Motor neuron (in vitro differentiated cells): Measurements from ENCODE around the gene RBM4. TPM values are rescaled to one million over a fixed set of nuclear protein-coding genes. Genes with fewer than 3 reads are reported as not detected.
"Not testable (repeated sequence)": the region's sequence is repeated elsewhere in the genome, so short reads cannot be mapped to it uniquely, and the experiment has no call there.

Experiments used
- ATAC-seq, 8 experiments: fragments of 200-7000 bp; cut with Tn5 transposase; replicated peaks in 6 of 8; 2 replicates each; pipeline ENCODE4 v1.8.0; 2021; ENCODE audit warnings: mild to moderate bottlenecking in 8 of 8, moderate library complexity in 8 of 8
- H3K27ac ChIP-seq, 2 donors: fragments of 250-450 bp; sonication (Bioruptor Pico); 2 replicates each; pipeline ENCODE4 v1.9.0; 2021; ENCODE audit warnings: antibody characterized with exemption in 2 of 2, mild to moderate bottlenecking in 2 of 2, moderate library complexity in 1 of 2
- H3K4me1 ChIP-seq, 2 donors: fragments of 250-450 bp; sonication (Bioruptor Pico); replicated peaks in 1 of 2; 2 replicates each; pipeline ENCODE4 v1.6.1; 2021; ENCODE audit warnings: antibody characterized with exemption in 2 of 2, mild to moderate bottlenecking in 2 of 2, moderate library complexity in 1 of 2
- H3K4me3 ChIP-seq, 5 donors: fragments of 250-450 bp; sonication (Bioruptor Pico); 2 replicates each; pipeline ENCODE4 v1.9.0; 2021; ENCODE audit warnings: antibody characterized with exemption in 5 of 5, mild to moderate bottlenecking in 5 of 5, moderate library complexity in 4 of 5
- WGBS, 10 experiments: fragments of 450-650 bp; shearing (Covaris generic); methylation state at CpG; one replicate each; pipeline ENCODE4 v1.0.0; 2022; 5-methylcytosine and 5-hydroxymethylcytosine counted together
- in situ Hi-C, 9 experiments: fragments of 400-800 bp; cut with MboI; loops; one replicate each; pipeline ENCODE4 v1.15.0; 2021; ENCODE audit warnings: low sequenced_read_pairs in 9 of 9, low pct_unique_long_range_greater_than_20kb in 2 of 9; ENCODE audit not compliant: unreplicated experiment in 9 of 9
- total RNA-seq, 8 experiments: library from RNA; unstranded; fragments of 300-600 nt; gene quantifications; 2 replicates each; pipeline versions ENCODE4 v1.2.3 to v1.2.4, GENCODE V29; 2022

Gene RBM4
- total RNA-seq, 8 experiments from 2014 or later = 122 to 311 (median 170) TPM

DNA sequence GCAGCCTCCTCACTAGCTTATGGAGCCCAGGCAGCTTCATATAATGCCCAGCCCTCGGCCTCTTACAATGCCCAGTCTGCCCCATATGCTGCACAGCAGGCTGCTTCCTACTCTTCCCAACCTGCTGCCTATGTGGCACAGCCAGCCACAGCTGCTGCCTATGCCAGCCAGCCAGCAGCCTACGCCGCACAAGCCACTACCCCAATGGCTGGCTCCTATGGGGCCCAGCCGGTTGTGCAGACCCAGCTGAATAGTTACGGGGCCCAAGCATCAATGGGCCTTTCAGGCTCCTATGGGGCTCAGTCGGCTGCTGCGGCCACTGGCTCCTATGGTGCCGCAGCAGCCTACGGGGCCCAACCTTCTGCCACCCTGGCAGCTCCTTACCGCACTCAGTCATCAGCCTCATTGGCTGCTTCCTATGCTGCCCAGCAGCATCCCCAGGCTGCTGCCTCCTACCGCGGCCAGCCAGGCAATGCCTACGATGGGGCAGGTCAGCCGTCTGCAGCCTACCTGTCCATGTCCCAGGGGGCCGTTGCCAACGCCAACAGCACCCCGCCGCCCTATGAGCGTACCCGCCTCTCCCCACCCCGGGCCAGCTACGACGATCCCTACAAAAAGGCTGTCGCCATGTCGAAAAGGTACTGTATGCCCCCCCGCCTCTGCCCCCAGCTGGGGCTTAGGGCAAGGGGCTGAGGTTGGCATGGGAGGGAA lies 13.3 kb upstream of the RBM4 start:
- WGBS, 10 experiments = 50 to 100% (median 95%) methylated on average over 1 to 9 of the region's 26 CpGs; no CpG with 5 or more reads in 4 of the 10 experiments
- ATAC-seq = peak in 5 of 8 experiments; percentile 13 to 34 (median 16)
- in situ Hi-C loops = no loop called here
- Histone ChIP-seq H3K4me1 (peaks cover 0 to 11% of the 10 kb centered on the region in 2 donors), H3K27ac (no peak overlapping the region), H3K4me3 (no peak overlapping the region)

DNA sequence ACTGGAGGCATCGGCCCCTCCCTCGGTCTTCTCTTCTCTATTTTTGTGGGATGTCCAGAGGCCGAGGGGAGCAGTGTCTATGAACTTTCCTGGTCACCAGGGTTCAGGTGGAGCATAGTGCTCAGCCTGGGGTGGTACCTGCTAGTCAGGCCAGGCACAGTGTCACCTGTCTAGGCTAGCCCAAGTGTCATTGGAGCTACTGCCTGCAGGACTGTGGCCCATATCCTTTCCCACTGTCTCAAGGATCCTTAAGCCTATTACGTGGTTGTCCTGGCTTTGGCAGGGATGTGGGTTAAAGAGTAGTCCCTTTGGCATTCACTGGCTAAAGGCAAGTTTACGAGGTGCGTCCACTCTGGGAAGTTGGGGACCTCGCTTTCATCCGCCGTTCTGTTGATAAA lies 12.8 kb upstream of the RBM4 start:
- H3K4me1 ChIP-seq = peaks cover 0 to 11% of the 10 kb centered on the region in 2 donors
- peak in 4 of 8 experiments; percentile 7 to 24 (median 12) for ATAC-seq
- no peak overlapping the region for H3K4me3 ChIP-seq
- in situ Hi-C loops = no loop called here
- 72 to 100% (median 92%) methylated on average over 1 to 4 of the region's 9 CpGs; no CpG with 5 or more reads in 5 of the 10 experiments for WGBS, 10 experiments
- no peak overlapping the region for H3K27ac ChIP-seq

DNA sequence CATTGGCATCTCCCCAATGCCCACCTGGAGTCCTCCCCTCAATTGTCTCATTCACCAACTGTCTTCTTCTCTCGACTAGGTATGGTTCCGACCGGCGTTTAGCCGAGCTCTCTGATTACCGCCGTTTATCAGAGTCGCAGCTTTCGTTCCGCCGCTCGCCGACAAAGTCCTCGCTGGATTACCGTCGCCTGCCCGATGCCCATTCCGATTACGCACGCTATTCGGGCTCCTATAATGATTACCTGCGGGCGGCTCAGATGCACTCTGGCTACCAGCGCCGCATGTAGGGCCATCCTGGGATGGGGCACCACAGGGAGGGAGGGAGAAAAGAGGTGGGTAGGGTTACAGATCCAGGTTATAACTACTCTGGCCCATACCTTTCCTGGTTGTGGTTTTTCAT lies 12.1 kb upstream of the RBM4 start:
- Histone ChIP-seq H3K4me1 (peaks cover 0 to 8% of the 10 kb centered on the region in 2 donors), H3K27ac (no peak overlapping the region), H3K4me3 (no peak overlapping the region)
- WGBS, 10 experiments = 80 to 100% (median 95%) methylated on average over 1 to 9 of the region's 25 CpGs; no CpG with 5 or more reads in 3 of the 10 experiments
- ATAC-seq = no peak
- in situ Hi-C loops = no loop called here

- Histone ChIP-seq H3K4me3 (no peak overlapping the region), H3K27ac (no peak overlapping the region), H3K4me1 (peaks cover 0 to 6% of the 10 kb centered on the region in 2 donors)
- no peak for ATAC-seq
- 89 to 100% (median 97%) methylated on average over 1 to 7 of the region's 7 CpGs; no CpG with 5 or more reads in 2 of the 10 experiments for WGBS, 10 experiments
- in situ Hi-C loops = no loop called here
Measured at GRCh38 chr11:66626926-66627325, 11.6 kb upstream of the RBM4 start.

DNA sequence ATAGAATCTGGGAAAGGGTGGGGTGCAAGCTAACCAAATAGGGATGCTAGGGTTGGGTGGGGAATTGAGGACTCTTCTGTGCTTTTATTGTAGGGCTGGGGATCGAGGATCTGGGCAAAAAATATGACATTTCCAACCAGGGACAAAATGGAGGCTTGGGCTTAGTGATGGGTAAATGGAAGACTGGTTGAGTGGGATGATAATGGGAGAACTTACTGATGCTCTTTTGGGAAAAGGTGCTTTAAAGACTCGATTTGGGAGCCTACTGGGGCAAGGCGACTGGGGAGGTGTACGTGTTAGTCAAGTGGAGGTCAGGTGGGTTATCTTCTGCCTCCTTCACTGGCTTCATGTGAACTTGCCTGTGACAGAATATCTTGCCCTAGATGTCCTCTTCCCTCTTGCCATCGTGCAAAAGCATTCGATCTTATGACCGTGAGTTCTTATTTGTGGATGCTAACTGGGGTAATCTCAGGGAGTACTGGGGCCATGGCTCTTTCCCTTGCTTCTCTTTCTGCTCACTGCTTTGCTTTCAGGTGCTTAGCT lies 10.4 kb upstream of the RBM4 start:
- H3K27ac ChIP-seq = no peak overlapping the region
- no peak overlapping the region for H3K4me3 ChIP-seq
- no peaks in the 10 kb centered on the region for H3K4me1 ChIP-seq
- no peak for ATAC-seq
- in situ Hi-C loops = no loop called here
- WGBS, 10 experiments = 87 to 100% (median 98%) methylated on average over 1 to 7 of the region's 7 CpGs; no CpG with 5 or more reads in 2 of the 10 experiments

DNA sequence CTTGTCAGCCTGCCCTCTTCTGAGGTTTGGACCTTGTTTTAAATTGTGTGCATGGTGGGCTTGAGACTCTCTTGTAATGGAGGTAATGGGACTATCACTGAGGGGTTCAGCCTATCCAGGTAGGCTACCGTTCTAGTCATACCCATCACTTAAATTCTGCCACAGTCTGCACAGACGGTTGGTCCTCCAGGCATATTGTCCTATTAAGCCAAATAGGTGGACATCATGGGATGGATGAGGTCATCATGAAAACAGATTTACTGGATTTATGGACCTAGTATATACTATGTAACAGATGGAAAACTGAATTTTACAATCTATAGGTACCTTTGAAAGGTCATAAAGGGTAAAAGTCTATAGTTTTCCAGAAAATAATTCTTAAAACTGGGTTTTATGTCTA lies 9.1 kb upstream of the RBM4 start:
- no peak for ATAC-seq
- no peak overlapping the region for H3K4me3 ChIP-seq
- H3K27ac ChIP-seq = no peak overlapping the region
- in situ Hi-C loops = no loop called here
- WGBS, 10 experiments = 90 to 100% (median 100%) methylated on average over 1 to 2 of the region's 2 CpGs; no CpG with 5 or more reads in 7 of the 10 experiments
- no peaks in the 10 kb centered on the region for H3K4me1 ChIP-seq

GRCh38 chr11:66631883-66632282 lies 6.6 kb upstream of the RBM4 start:
- 80 to 100% (median 96%) methylated on average over 1 to 6 of the region's 6 CpGs; no CpG with 5 or more reads in 3 of the 10 experiments for WGBS, 10 experiments

DNA sequence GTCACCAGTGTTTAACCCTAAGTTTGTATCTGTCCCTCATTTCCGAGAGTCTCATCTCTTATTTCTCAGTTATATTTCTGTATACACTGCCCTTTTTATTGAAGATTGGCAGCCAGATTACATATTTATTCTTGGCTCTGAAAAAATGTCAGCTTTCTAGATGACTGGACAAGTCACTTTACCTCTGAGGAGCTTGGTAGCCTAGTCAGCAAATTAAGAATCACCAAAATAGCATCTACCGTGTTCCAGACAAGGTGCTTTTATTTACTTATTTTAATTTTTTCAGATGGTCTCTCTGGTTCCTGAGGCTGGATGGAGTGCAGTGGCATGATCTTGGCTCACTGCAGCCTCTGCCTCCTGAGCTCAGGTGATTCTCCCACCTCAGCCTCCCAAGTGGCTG lies 5.6 kb upstream of the RBM4 start:
- Histone ChIP-seq H3K27ac (no peak overlapping the region), H3K4me1 (peaks cover 7 to 9% of the 10 kb centered on the region in 2 donors), H3K4me3 (no peak overlapping the region)
- ATAC-seq = no peak
- WGBS, 10 experiments = 73 to 100% (median 100%) methylated on average over 1 to 2 of the region's 2 CpGs; no CpG with 5 or more reads in 1 of the 10 experiments
- in situ Hi-C loops = no loop called here

More at GRCh38 chr11:66631883-66632282, 6.6 kb upstream of the RBM4 start:
- no peak overlapping the region for H3K4me3 ChIP-seq
- no peak overlapping the region for H3K27ac ChIP-seq
- in situ Hi-C loops = no loop called here
- ATAC-seq = no peak
- H3K4me1 ChIP-seq = no peaks in the 10 kb centered on the region

DNA sequence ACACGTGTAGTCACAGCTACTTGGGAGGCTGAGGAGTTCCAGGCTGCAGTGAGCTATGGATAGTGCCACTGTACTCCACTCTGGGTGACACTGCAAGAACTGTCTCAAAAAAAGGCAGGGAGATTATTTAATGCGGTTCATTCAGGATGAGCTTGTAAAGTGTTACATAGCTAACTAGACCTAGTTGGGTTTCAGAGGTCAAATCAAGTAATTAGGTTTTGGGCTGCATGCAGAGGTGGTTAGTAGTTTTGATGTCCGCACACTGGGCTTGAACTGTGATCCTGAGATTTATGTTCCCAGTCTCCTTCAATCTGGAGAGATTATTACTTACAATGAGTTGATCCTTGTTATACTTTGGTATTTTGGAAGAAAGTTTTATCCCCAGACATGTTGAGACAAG lies 2.1 kb upstream of the RBM4 start:
- Histone ChIP-seq H3K4me1 (peaks cover 17 to 25% of the 10 kb centered on the region in 2 donors), H3K4me3 (no peak overlapping the region), H3K27ac (no peak overlapping the region)
- WGBS, 10 experiments = 80 to 100% (median 100%) methylated on average over 1 to 3 of the region's 3 CpGs; no CpG with 5 or more reads in 1 of the 10 experiments
- in situ Hi-C loops = no loop called here
- ATAC-seq = no peak

GRCh38 chr11:66637557-66638176 lies 836 bp upstream of the RBM4 start:
- peak overlapping the region; percentile 63 to 80 for H3K27ac ChIP-seq

DNA sequence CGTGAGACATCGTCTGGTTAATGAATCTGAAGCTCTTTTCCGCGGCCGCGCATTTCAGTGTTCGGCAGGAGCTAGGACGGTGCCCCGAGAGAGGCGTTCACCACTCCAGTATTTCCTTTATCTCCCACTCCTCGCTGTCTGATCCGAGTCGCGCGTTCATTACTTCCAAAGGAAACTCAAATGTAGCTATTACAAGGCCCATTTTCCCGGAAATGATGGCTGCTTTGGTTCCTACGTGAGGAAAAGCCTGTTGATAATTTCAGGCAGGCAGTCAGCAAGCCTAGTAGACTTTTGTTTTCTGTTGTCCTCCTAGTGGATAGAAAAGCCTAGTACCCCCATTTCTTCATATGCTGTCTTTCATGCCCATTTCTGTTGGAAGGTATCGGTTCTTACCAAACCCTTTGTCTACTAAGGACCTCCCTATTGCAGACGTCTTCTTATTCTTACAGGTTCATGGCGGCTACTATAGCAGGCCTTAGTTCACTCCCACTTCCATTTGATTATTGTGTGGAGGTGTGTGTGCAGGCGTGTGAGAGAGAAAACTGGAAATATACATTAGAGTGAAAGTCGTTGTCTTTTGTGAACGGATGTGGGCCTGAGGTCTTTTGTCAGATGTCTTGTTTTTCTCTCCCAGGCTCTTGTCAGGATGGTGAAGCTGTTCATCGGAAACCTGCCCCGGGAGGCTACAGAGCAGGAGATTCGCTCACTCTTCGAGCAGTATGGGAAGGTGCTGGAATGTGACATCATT lies 737 bp downstream of the RBM4 start:
- in situ Hi-C loops = no loop called here
- peak overlapping the region; percentile 97 to 98 for H3K27ac ChIP-seq
- H3K4me3 ChIP-seq = peak overlapping the region; percentile 69 to 97 (median 89)
- H3K4me1 ChIP-seq = peaks cover 43 to 51% of the 10 kb centered on the region in 2 donors
- peak in 3 of 8 experiments; percentile 0 to 3 (median 1) for ATAC-seq
- WGBS, 10 experiments = 0 to 40% (median 0%) methylated on average over 1 to 17 of the region's 27 CpGs; no CpG with 5 or more reads in 1 of the 10 experiments

More at GRCh38 chr11:66637557-66638176, 836 bp upstream of the RBM4 start:
- Histone ChIP-seq H3K4me3 (peak overlapping the region; percentile 29 to 97 (median 36)), H3K4me1 (peaks cover 27 to 38% of the 10 kb centered on the region in 2 donors)
- ATAC-seq = peak in 6 of 8 experiments; percentile 2 to 15 (median 9)
- in situ Hi-C loops = no loop called here
- WGBS, 10 experiments = 30 to 100% (median 61%) methylated on average over 2 to 10 of the region's 12 CpGs

DNA sequence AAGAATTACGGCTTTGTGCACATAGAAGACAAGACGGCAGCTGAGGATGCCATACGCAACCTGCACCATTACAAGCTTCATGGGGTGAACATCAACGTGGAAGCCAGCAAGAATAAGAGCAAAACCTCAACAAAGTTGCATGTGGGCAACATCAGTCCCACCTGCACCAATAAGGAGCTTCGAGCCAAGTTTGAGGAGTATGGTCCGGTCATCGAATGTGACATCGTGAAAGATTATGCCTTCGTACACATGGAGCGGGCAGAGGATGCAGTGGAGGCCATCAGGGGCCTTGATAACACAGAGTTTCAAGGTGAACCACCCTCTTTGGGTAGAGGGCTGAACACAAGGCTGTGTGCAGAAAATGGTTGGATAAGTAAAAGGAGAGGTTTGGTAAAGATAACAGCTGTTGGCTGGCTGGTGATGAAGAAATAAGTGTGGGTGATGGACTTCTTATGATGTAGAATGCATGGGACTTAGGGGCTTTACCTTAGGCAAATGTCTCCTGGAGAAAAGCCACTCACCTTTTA lies 1.4 kb downstream of the RBM4 start:
- Histone ChIP-seq H3K4me1 (peaks cover 49 to 57% of the 10 kb centered on the region in 2 donors), H3K4me3 (peak overlapping the region; percentile 69 to 97 (median 89)), H3K27ac (peak overlapping the region in 1 of 2 donors; percentile 97)
- 63 to 65% methylated on average over 3 to 4 of the region's 10 CpGs; no CpG with 5 or more reads in 8 of the 10 experiments for WGBS, 10 experiments
- ATAC-seq, in situ Hi-C loops: not testable (repeated sequence)
